Common myeloid progenitor, CD34-positive (primary cell): Measurements from ENCODE around the gene BICD1.

Experiments used
- CTCF ChIA-PET: fragments of 350-600 bp; sonication (Branson Sonifier 250); formaldehyde crosslinking; loops from one replicate; lab custom pipeline; 2021; ENCODE audit warnings: antibody characterized with exemption; lab: Charles Lee
- POLR2A ChIA-PET: fragments of 350-600 bp; sonication (Branson Sonifier 250); formaldehyde crosslinking; loops from one replicate; lab custom pipeline; 2021; ENCODE audit warnings: antibody characterized with exemption; lab: Charles Lee
- DNase-seq, 3 donors: peaks; one replicate each; pipeline versions ENCODE4 v3.0.0 to v3.0.0-alpha.2; 2013
- H3K27ac ChIP-seq, 2 experiments: 1 replicate in 1 of 2; 2 replicates in 1 of 2; pipeline ENCODE4 v1.7.0; 2013; ENCODE audit warnings: inconsistent platforms in 2 of 2, low read length in 2 of 2, mild to moderate bottlenecking in 2 of 2, low read depth in 1 of 2, moderate library complexity in 1 of 2; ENCODE audit not compliant: severe bottlenecking in 2 of 2, insufficient read depth in 1 of 2, poor library complexity in 1 of 2
- H3K27me3 ChIP-seq, 5 experiments: replicated peaks in 2 of 5; 1 replicate in 3 of 5; 2 replicates in 2 of 5; pipeline versions ENCODE4 v1.6.1 to v1.7.0; 2013; ENCODE audit warnings: low read length in 4 of 5, mild to moderate bottlenecking in 2 of 5, moderate library complexity in 2 of 5, inconsistent platforms in 1 of 5; ENCODE audit not compliant: insufficient read depth in 5 of 5, control insufficient read depth in 4 of 5
- H3K36me3 ChIP-seq, 4 experiments: 1 replicate in 2 of 4; 2 replicates in 2 of 4; pipeline versions ENCODE4 v1.6.1 to v1.7.0; 2013; ENCODE audit warnings: low read length in 3 of 4, control low read depth in 1 of 4, mild to moderate bottlenecking in 1 of 4; ENCODE audit not compliant: control insufficient read depth in 4 of 4, insufficient read depth in 4 of 4
- H3K4me1 ChIP-seq, 4 experiments: 1 replicate in 3 of 4; 2 replicates in 1 of 4; pipeline versions ENCODE4 v1.6.1 to v1.7.1; 2013; ENCODE audit warnings: low read length in 3 of 4, mild to moderate bottlenecking in 3 of 4, control low read depth in 1 of 4, inconsistent platforms in 1 of 4, moderate library complexity in 1 of 4; ENCODE audit not compliant: control insufficient read depth in 4 of 4, insufficient read depth in 4 of 4; ENCODE audit errors: control extremely low read depth in 1 of 4
- H3K4me3 ChIP-seq, 7 experiments: 1 replicate in 4 of 7; 2 replicates in 3 of 7; pipeline versions ENCODE4 v1.5.1 to v1.7.0; 2013; ENCODE audit warnings: mild to moderate bottlenecking in 7 of 7, low read length in 6 of 7, moderate library complexity in 6 of 7, inconsistent platforms in 2 of 7, low read depth in 2 of 7, control low read depth in 1 of 7; ENCODE audit not compliant: insufficient read depth in 4 of 7, control insufficient read depth in 1 of 7; ENCODE audit errors: extremely low read depth in 1 of 7
- H3K9me3 ChIP-seq, 5 experiments: 1 replicate in 4 of 5; 2 replicates in 1 of 5; pipeline versions ENCODE4 v1.6.1 to v1.7.1; 2013; ENCODE audit warnings: low read length in 4 of 5, mild to moderate bottlenecking in 2 of 5, inconsistent platforms in 1 of 5, low read depth in 1 of 5, moderate library complexity in 1 of 5; ENCODE audit not compliant: control insufficient read depth in 4 of 5, insufficient read depth in 2 of 5; ENCODE audit errors: control extremely low read depth in 1 of 5
- WGBS: methylation state at CpG from one replicate; pipeline ENCODE4 v1.1.5; 2013; ENCODE audit not compliant: insufficient coverage; 5-methylcytosine and 5-hydroxymethylcytosine counted together

The BICD1 gene

GRCh38 chr12:32261638-32262037 lies 155.0 kb downstream of the BICD1 start:
- CTCF ChIA-PET = interaction anchor here (0.6 to 2.2 kb wide), 5 partner anchors 8 to 234 kb away, joined by 3 to 12 read pairs (median 3); no protein-coding TSS in a partner anchor

DNA sequence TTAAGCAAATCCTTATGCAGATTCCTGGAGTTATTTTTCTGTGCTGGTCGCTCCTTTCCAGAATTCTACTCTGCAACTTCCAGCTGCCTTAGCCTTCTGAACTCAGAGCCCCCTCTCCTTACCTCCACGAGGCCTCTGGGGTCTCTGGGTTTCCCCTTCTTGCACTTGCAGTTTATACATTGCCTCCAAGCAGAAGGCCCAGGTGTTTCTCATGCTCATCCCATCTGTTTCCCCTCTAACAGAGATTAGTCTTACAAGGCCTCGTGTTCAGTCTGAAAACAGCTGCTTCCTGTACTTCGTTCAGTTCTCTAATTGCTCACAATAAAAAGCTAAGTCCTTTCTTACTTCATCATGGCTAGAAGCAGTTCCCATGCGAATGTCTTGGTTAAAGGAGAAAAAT lies 158.3 kb downstream of the BICD1 start:
- POLR2A ChIA-PET = interaction anchor here (0.6 to 1.4 kb wide), 4 partner anchors 13 to 260 kb away, joined by 3 to 4 read pairs (median 3); partner anchors contain the start of gene BICD1
- Histone ChIP-seq H3K27ac (peak overlapping the region; percentile 62 to 83), H3K4me1 (peaks cover 12 to 40% (median 27%) of the 10 kb centered on the region in 4 experiments), H3K4me3 (peak overlapping the region in 1 of 7 experiments; percentile 41), H3K36me3 (no peaks in the 10 kb centered on the region), H3K9me3 (no peaks in the 10 kb centered on the region), H3K27me3 (no peaks in the 10 kb centered on the region)
- peak; percentile 85 to 100 (median 98) for DNase-seq
- CTCF ChIA-PET = interaction anchor here (0.8 to 1.5 kb wide), 5 partner anchors 11 to 583 kb away, joined by 3 to 4 read pairs (median 4); no protein-coding TSS in a partner anchor
- WGBS = 4% methylated on average over 3 of the region's 5 CpGs

More at GRCh38 chr12:32261638-32262037, 155.0 kb downstream of the BICD1 start:
- peaks cover 0 to 7% (median 0%) of the 10 kb centered on the region in 5 experiments for H3K9me3 ChIP-seq
- H3K36me3 ChIP-seq = no peaks in the 10 kb centered on the region
- peak; percentile 58 to 85 (median 68) for DNase-seq
- POLR2A ChIA-PET = no interaction called here
- H3K27ac ChIP-seq = no peak overlapping the region
- no peak overlapping the region for H3K4me3 ChIP-seq
- 100% methylated on average over 1 of the region's 1 CpG for WGBS
- peaks cover 10 to 36% (median 25%) of the 10 kb centered on the region in 4 experiments for H3K4me1 ChIP-seq
- H3K27me3 ChIP-seq = no peaks in the 10 kb centered on the region

- H3K4me1 ChIP-seq = peaks cover 12 to 40% (median 27%) of the 10 kb centered on the region in 4 experiments
- ChIA-PET CTCF (interaction anchor here (0.8 to 1.5 kb wide), 4 partner anchors 11 to 584 kb away, joined by 3 to 4 read pairs (median 4); no protein-coding TSS in a partner anchor), POLR2A (interaction anchor here (0.6 to 1.4 kb wide), 4 partner anchors 158 to 260 kb away, joined by 3 to 4 read pairs (median 3); partner anchors contain the start of gene BICD1)
- H3K27me3 ChIP-seq = no peaks in the 10 kb centered on the region
- H3K27ac ChIP-seq = peak overlapping the region; percentile 62 to 83
- DNase-seq = peak in 2 of 3 donors; percentile 45 to 66
- WGBS = no CpG with 5 or more reads among the region's 7 CpGs
- no peaks in the 10 kb centered on the region for H3K36me3 ChIP-seq
- H3K4me3 ChIP-seq = peak overlapping the region in 1 of 7 experiments; percentile 54
- H3K9me3 ChIP-seq = no peaks in the 10 kb centered on the region
Measured at GRCh38 chr12:32265456-32265855, 158.8 kb downstream of the BICD1 start.

- ChIA-PET CTCF (interaction anchor here (1.5 kb wide), 1 partner anchor 10 kb away, joined by 4 read pairs; no protein-coding TSS in a partner anchor), POLR2A (interaction anchor here (0.6 to 1.4 kb wide), 2 partner anchors 201 to 261 kb away, joined by 3 to 4 read pairs; no protein-coding TSS in a partner anchor)
- peak overlapping the region in 1 of 7 experiments; percentile 54 for H3K4me3 ChIP-seq
- H3K36me3 ChIP-seq = no peaks in the 10 kb centered on the region
- H3K27me3 ChIP-seq = no peaks in the 10 kb centered on the region
- H3K4me1 ChIP-seq = peaks cover 12 to 41% (median 29%) of the 10 kb centered on the region in 4 experiments
- WGBS = no CpG with 5 or more reads among the region's 3 CpGs
- H3K27ac ChIP-seq = peak overlapping the region; percentile 2 to 83
- no peaks in the 10 kb centered on the region for H3K9me3 ChIP-seq
- DNase-seq = peak; percentile 42 to 91 (median 83)
Measured at GRCh38 chr12:32265951-32266350, 159.3 kb downstream of the BICD1 start.

- Histone ChIP-seq H3K4me3 (no peak overlapping the region), H3K9me3 (no peaks in the 10 kb centered on the region), H3K4me1 (peaks cover 12 to 46% (median 33%) of the 10 kb centered on the region in 4 experiments), H3K36me3 (no peaks in the 10 kb centered on the region), H3K27me3 (no peaks in the 10 kb centered on the region), H3K27ac (no peak overlapping the region)
- 92% methylated on average over 2 of the region's 5 CpGs for WGBS
- DNase-seq = no peak
- POLR2A ChIA-PET = no interaction called here
- CTCF ChIA-PET = no interaction called here
Measured at GRCh38 chr12:32266756-32267155, 160.1 kb downstream of the BICD1 start.

DNA sequence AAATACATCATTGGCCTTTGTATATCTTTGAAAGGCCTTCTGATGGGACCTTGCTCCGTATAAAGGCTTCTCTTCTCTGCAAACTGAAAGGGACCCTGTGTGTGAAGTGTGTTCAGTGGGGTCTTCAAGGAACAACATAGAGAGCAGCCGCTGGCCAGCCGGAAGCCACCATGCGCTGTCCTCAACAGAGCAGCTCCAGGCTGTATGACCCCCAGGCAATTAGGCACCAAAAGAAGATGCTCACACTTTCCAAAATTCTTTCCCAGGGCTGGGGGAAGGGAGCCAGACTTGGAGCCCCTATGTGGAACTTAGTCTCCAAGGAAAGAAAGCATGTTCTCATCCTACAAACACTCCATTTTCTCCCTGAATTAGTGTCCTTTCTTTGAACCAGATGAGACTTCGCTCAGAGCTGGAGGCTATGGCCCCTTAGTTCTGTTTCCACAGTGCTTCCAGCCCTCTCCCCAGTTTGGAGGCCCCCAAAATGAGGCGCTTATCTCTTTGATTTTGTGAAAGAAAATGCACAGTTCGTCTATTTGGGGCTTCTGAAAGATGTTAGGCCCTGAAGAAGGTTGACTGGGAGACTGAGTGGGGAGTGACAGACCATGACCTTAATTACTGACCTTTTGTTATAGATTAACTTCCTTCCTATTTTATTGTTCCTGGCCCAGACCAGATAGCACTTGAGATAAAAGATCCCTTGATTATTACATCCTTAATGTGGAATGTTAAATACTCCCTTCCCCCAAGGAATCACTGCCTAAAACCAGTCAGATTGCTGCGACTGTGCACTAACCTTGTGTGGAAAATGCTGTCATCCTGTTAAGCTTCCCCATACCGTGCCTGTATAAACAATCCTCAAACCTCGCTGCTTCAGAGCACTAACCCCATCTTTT lies 164.4 kb downstream of the BICD1 start:
- no peak for DNase-seq
- Histone ChIP-seq H3K4me1 (peaks cover 10 to 39% (median 26%) of the 10 kb centered on the region in 4 experiments), H3K9me3 (no peaks in the 10 kb centered on the region), H3K27ac (no peak overlapping the region), H3K4me3 (no peak overlapping the region), H3K36me3 (no peaks in the 10 kb centered on the region), H3K27me3 (no peaks in the 10 kb centered on the region)
- WGBS = 76% methylated on average over 7 of the region's 10 CpGs
- ChIA-PET POLR2A (no interaction called here), CTCF (interaction anchor here (0.5 to 1.5 kb wide), 2 partner anchors 19 to 366 kb away, joined by 3 to 4 read pairs; no protein-coding TSS in a partner anchor)
